ENCODE measurements around the gene SCTR. TPM values are rescaled to one million over a fixed set of nuclear protein-coding genes. Genes with fewer than 3 reads are reported as not detected.
A peak's percentile ranks its signal among the peaks of the same experiment; 100 is the strongest.

The SCTR gene
- total and polyA plus RNA-seq, 3 donors from 2014 or later, result 1.1 to 6.6 (median 2.0) TPM

- no peak for DNase-seq
- Histone ChIP-seq H3K4me3 (no peak overlapping the region), H3K9me3 (no peaks in the 10 kb centered on the region), H3K27ac (peak overlapping the region; percentile 6 to 46), H3K27me3 (no peaks in the 10 kb centered on the region), H3K4me1 (peaks cover 19% of the 10 kb centered on the region), H3K36me3 (ENCODE audit: low read depth, missing control alignments) (no peaks in the 10 kb centered on the region)
- 38 to 44% methylated on average over 5 of the region's 5 CpGs for WGBS, 2 donors
- intact Hi-C loops (cut with DNase I; ENCODE audit: low total_unique reads), result no loop called here
- TF ChIP-seq CTCF (IDR thresholded peaks at IDR 0.05) (no peak), POLR2A (IDR thresholded peaks at IDR 0.05) (no peak)
Measured at GRCh38 chr2:119426396-119426675, 97.9 kb downstream of the SCTR start.

GRCh38 chr2:119425620-119426395, 98.5 kb downstream of the SCTR start:
- intact Hi-C loops (cut with DNase I; ENCODE audit: low total_unique reads), result no loop called here
- no peak for TF ChIP-seq POLR2A (IDR thresholded peaks at IDR 0.05)
- no peak for TF ChIP-seq CTCF (IDR thresholded peaks at IDR 0.05)
- H3K9me3 ChIP-seq, result no peaks in the 10 kb centered on the region
- WGBS, 2 donors, result 65 to 81% methylated on average over 7 of the region's 7 CpGs
- no peaks in the 10 kb centered on the region for H3K27me3 ChIP-seq
- peak overlapping the region; percentile 6 to 46 for H3K27ac ChIP-seq
- H3K36me3 ChIP-seq (ENCODE audit: low read depth, missing control alignments), result no peaks in the 10 kb centered on the region
- H3K4me1 ChIP-seq, result peaks cover 19% of the 10 kb centered on the region
- DNase-seq, result no peak
- no peak overlapping the region for H3K4me3 ChIP-seq

GRCh38 chr2:119425119-119425405, 99.2 kb downstream of the SCTR start:
- WGBS, 2 donors, result 76 to 94% methylated on average over 1 of the region's 1 CpG
- Histone ChIP-seq H3K4me3 (no peak overlapping the region), H3K4me1 (peaks cover 19% of the 10 kb centered on the region), H3K27ac (no peak overlapping the region), H3K9me3 (no peaks in the 10 kb centered on the region), H3K36me3 (ENCODE audit: low read depth, missing control alignments) (no peaks in the 10 kb centered on the region), H3K27me3 (no peaks in the 10 kb centered on the region)
- DNase-seq, result no peak
- intact Hi-C loops (cut with DNase I; ENCODE audit: low total_unique reads), result no loop called here
- TF ChIP-seq CTCF (IDR thresholded peaks at IDR 0.05) (no peak), POLR2A (IDR thresholded peaks at IDR 0.05) (no peak)

- no peaks in the 10 kb centered on the region for H3K36me3 ChIP-seq (ENCODE audit: low read depth, missing control alignments)
- no peak for DNase-seq
- peaks cover 16% of the 10 kb centered on the region for H3K4me1 ChIP-seq
- H3K9me3 ChIP-seq, result no peaks in the 10 kb centered on the region
- WGBS, 2 donors, result 95 to 97% methylated on average over 7 to 10 of the region's 10 CpGs
- TF ChIP-seq CTCF (IDR thresholded peaks at IDR 0.05), result no peak
- TF ChIP-seq POLR2A (IDR thresholded peaks at IDR 0.05), result no peak
- H3K27me3 ChIP-seq, result no peaks in the 10 kb centered on the region
- H3K4me3 ChIP-seq, result no peak overlapping the region
- intact Hi-C loops (cut with DNase I; ENCODE audit: low total_unique reads), result no loop called here
- H3K27ac ChIP-seq, result no peak overlapping the region
Measured at GRCh38 chr2:119424284-119425118, 99.8 kb downstream of the SCTR start.
